Measurements from ENCODE around the gene AGER.

AGER gene

GRCh38 chr6:32204268-32204715 lies 20.2 kb upstream of the AGER start:
- TF ChIP-seq CTCF (IDR thresholded peaks at IDR 0.05): no peak

GRCh38 chr6:32203426-32204267 lies 19.6 kb upstream of the AGER start:
- TF ChIP-seq CTCF (IDR thresholded peaks at IDR 0.05): no peak

- TF ChIP-seq CTCF (IDR thresholded peaks at IDR 0.05): no peak
Observed at GRCh38 chr6:32202186-32202585, 18.1 kb upstream of the AGER start.

- TF ChIP-seq CTCF (IDR thresholded peaks at IDR 0.05): no peak
Observed at GRCh38 chr6:32200711-32201475, 16.8 kb upstream of the AGER start.

GRCh38 chr6:32198866-32199265 lies 14.8 kb upstream of the AGER start:
- TF ChIP-seq CTCF (IDR thresholded peaks at IDR 0.05): no peak

DNA sequence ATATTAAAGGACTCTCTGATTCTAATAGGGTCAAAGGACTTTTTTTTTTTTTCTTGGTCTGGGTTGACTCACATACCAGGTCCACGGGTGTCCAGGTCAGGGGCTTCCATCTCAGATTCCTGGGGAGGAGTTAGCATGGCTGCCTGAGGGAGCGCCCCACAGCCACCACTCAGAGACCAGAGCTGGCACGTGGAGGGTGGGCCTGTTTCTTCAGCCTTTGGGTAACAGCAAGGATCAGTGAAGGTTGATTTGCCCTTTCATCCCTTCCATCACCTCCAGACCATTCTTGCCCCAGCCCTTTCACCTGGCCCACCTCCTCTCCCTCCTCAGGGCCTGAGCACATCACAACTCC lies 14.3 kb upstream of the AGER start:
- no peak for TF ChIP-seq CTCF (IDR thresholded peaks at IDR 0.05)

- TF ChIP-seq CTCF (IDR thresholded peaks at IDR 0.05): no peak
Observed at GRCh38 chr6:32196682-32197616, 12.9 kb upstream of the AGER start.
